ENCODE results near the gene IRS1. TPM values are rescaled to one million over a fixed set of nuclear protein-coding genes. Genes with fewer than 3 reads are reported as not detected.

The IRS1 gene, protein sequence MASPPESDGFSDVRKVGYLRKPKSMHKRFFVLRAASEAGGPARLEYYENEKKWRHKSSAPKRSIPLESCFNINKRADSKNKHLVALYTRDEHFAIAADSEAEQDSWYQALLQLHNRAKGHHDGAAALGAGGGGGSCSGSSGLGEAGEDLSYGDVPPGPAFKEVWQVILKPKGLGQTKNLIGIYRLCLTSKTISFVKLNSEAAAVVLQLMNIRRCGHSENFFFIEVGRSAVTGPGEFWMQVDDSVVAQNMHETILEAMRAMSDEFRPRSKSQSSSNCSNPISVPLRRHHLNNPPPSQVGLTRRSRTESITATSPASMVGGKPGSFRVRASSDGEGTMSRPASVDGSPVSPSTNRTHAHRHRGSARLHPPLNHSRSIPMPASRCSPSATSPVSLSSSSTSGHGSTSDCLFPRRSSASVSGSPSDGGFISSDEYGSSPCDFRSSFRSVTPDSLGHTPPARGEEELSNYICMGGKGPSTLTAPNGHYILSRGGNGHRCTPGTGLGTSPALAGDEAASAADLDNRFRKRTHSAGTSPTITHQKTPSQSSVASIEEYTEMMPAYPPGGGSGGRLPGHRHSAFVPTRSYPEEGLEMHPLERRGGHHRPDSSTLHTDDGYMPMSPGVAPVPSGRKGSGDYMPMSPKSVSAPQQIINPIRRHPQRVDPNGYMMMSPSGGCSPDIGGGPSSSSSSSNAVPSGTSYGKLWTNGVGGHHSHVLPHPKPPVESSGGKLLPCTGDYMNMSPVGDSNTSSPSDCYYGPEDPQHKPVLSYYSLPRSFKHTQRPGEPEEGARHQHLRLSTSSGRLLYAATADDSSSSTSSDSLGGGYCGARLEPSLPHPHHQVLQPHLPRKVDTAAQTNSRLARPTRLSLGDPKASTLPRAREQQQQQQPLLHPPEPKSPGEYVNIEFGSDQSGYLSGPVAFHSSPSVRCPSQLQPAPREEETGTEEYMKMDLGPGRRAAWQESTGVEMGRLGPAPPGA (N-terminal part only)
- 12.4 and 13.0 TPM in 2 replicates for polyA plus RNA-seq (2011; rRNA removed)
- 22.7 and 26.8 TPM in 2 replicates for polyA minus RNA-seq (2011; rRNA and poly(A)+ RNA removed)

DNA sequence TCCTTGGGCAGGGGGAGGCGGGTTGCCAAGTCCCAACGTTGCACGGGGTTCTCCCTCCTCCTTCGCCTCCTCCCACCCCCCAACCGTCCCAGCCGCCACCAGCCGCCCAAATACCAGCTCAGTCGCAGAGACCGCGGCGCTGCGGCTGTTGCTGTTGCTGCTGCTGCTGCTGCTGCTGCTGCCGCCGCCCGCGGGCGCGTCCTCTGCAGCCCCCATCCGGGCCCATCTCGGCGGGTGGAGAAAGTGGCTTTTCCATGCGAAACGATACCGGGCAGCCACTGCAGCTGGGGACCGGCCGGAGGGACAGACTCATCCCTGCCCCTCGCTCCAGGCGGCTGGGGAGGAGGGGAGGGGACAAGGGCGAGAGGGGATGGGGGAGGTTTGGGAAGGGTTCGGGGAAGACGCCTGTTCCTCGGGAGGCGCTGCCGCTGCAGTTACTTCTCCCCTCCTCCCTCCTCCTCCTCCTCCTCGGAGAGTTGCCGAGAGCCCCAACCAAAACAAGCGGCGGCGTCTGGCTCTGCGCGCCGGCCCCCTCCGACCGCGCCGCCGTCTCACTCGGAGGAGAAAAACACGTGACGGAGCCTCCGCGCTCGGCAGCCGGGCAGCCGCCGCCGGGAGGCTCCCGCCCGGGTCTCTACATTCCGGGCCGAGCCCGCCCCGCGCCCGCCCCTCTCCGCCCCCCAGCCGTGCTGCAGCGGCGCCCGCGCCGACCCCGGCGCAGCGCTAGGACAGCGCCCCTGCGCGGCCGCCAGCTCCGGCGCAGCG is at the start of gene IRS1:
Gene IRS1 (minus strand): TSS at position 610 of the 765 bp plus-strand sequence. CDS start 1,082 bp downstream, outside the sequence.
- peak within 1 kb of the TSS; percentile 99 for H3K4me3 ChIP-seq (ENCODE audit: low read depth, low read length)
- ChIA-PET CTCF (interaction anchor here (0.5 to 4.8 kb wide), 17 partner anchors 11 to 1130 kb away, joined by 3 to 30 read pairs (median 5); no protein-coding TSS in a partner anchor), POLR2A (interaction anchor here (0.8 to 1.0 kb wide), 2 partner anchors 179 to 586 kb away, joined by 3 to 16 read pairs; no protein-coding TSS in a partner anchor)
- TF ChIP-seq, protein P1, sequence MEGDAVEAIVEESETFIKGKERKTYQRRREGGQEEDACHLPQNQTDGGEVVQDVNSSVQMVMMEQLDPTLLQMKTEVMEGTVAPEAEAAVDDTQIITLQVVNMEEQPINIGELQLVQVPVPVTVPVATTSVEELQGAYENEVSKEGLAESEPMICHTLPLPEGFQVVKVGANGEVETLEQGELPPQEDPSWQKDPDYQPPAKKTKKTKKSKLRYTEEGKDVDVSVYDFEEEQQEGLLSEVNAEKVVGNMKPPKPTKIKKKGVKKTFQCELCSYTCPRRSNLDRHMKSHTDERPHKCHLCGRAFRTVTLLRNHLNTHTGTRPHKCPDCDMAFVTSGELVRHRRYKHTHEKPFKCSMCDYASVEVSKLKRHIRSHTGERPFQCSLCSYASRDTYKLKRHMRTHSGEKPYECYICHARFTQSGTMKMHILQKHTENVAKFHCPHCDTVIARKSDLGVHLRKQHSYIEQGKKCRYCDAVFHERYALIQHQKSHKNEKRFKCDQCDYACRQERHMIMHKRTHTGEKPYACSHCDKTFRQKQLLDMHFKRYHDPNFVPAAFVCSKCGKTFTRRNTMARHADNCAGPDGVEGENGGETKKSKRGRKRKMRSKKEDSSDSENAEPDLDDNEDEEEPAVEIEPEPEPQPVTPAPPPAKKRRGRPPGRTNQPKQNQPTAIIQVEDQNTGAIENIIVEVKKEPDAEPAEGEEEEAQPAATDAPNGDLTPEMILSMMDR (IDR thresholded peaks at IDR 0.05; ENCODE audit: insufficient read depth, low read depth, low read length), result peak; percentile 1; the same call in 1 of the 2 replicates
- DNase-seq (ENCODE audit: low read depth), result no peak
- no peaks in the 10 kb centered on the region for H3K27me3 ChIP-seq (ENCODE audit: control insufficient read depth, insufficient read depth, low read length)
- peaks cover 26% of the 10 kb centered on the region for H3K36me3 ChIP-seq (ENCODE audit: control insufficient read depth, insufficient read depth, low read length)

DNA sequence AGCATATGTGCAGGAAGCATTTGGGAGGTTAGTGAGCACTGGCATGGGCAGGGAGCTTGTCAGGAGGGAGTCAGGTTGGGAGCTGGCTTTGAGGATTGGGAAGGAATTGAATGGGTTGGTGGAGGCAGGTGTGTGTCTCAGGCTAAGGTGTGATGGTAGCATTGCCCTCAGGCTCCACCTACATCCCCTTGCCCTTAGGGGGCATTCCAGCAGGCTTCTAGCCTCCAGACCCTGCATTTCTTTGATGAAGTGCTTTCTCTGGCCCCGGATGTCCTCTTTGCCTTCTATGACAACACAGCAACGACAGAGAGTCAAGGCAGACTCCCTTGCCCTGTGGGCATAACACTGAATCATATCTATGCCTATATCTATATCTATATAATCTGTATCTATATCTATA is 49.7 kb upstream of the IRS1 start:
- TF ChIP-seq, protein P1 (IDR thresholded peaks at IDR 0.05; ENCODE audit: insufficient read depth, low read depth, low read length), result no peak

DNA sequence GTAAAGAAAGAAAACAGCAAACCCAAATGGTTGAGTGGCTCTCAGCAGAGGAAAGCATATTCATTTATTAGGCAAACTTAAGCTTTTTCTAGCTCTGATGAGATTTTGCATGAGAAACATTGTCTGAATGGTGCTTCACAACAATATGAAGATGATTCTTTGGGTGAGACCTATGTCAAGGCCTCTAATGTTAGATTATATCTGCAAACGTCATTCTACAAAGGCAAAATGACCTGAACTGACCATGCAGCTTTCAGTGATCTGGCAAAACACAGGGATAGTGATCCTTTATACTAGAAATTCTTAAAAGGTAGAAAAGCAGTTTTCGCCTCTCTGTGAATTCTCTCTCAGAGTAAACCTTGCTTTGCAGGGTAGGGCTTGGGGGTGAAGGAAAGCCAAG is 47.9 kb upstream of the IRS1 start:
- ChIA-PET POLR2A (no interaction called here), CTCF (no interaction called here)
- H3K36me3 ChIP-seq (ENCODE audit: control insufficient read depth, insufficient read depth, low read length), result peaks cover 2% of the 10 kb centered on the region; the same call in 1 of the 2 replicates
- TF ChIP-seq, protein P1 (IDR thresholded peaks at IDR 0.05; ENCODE audit: insufficient read depth, low read depth, low read length), result no peak
- no peak for DNase-seq (ENCODE audit: low read depth)
- no peaks in the 10 kb centered on the region for H3K27me3 ChIP-seq (ENCODE audit: control insufficient read depth, insufficient read depth, low read length)
- H3K4me3 ChIP-seq (ENCODE audit: low read depth, low read length), result no peak overlapping the region

More for the DNA sequence above, 49.7 kb upstream of the IRS1 start:
- CTCF ChIA-PET, result interaction anchor here (0.6 to 1.3 kb wide), 2 partner anchors 133 to 1706 kb away, joined by 3 to 4 read pairs; no protein-coding TSS in a partner anchor
- H3K4me3 ChIP-seq (ENCODE audit: low read depth, low read length), result no peak overlapping the region
- no peak for DNase-seq (ENCODE audit: low read depth)
- POLR2A ChIA-PET, result no interaction called here
- H3K36me3 ChIP-seq (ENCODE audit: control insufficient read depth, insufficient read depth, low read length), result peaks cover 2% of the 10 kb centered on the region; the same call in 1 of the 2 replicates
- H3K27me3 ChIP-seq (ENCODE audit: control insufficient read depth, insufficient read depth, low read length), result no peaks in the 10 kb centered on the region

DNA sequence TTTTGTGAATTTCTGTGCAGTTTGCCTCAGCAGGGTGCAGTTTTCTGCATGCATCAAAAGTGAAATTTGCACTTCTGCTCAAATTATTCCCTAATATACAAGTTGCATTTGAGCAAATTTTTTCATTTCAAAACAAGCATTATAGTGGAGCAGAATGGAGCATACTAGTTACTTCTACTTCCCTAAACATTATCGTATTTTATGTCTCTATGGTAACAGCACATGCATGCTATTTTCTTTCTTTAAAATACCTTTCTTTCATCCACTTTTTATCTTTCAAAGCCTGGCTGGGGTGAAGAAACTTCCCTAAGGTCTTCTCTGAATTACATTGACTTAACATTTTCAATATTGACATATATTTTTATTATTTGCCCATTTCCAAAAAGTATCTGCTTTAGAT is 47.5 kb upstream of the IRS1 start:
- DNase-seq (ENCODE audit: low read depth), result no peak
- H3K36me3 ChIP-seq (ENCODE audit: control insufficient read depth, insufficient read depth, low read length), result peaks cover 2% of the 10 kb centered on the region; the same call in 1 of the 2 replicates
- no peak overlapping the region for H3K4me3 ChIP-seq (ENCODE audit: low read depth, low read length)
- ChIA-PET CTCF (no interaction called here), POLR2A (no interaction called here)
- TF ChIP-seq, protein P1 (IDR thresholded peaks at IDR 0.05; ENCODE audit: insufficient read depth, low read depth, low read length), result no peak
- no peaks in the 10 kb centered on the region for H3K27me3 ChIP-seq (ENCODE audit: control insufficient read depth, insufficient read depth, low read length)
